Smooth muscle cell of the brain vasculature (primary cell): ENCODE data around the gene PPP1R8.

ENCODE experiments used
- DNase-seq: peaks from one replicate; pipeline ENCODE4 v3.0.0-alpha.2; 2012; ENCODE audit warnings: low read depth, low spot score

PPP1R8 gene

GRCh38 chr1:27894521-27894920 lies 63.9 kb downstream of the PPP1R8 start:
- DNase-seq, result no peak
